ENCODE data around the gene CD93. TPM values are rescaled to one million over a fixed set of nuclear protein-coding genes. Genes with fewer than 3 reads are reported as not detected.

The CD93 gene
- total and polyA plus RNA-seq, 4 donors = 1.5 to 16.0 (median 11.9) TPM

- no peaks in the 10 kb centered on the region for H3K27me3 ChIP-seq (ENCODE audit: control insufficient read depth in 4 of 4, insufficient read depth in 4 of 4, low read length in 3 of 4)
- no peak overlapping the region for H3K9ac ChIP-seq (ENCODE audit: low read depth in 1 of 2, low read length in 2 of 2)
- no peaks in the 10 kb centered on the region for H3K4me1 ChIP-seq (ENCODE audit: control insufficient read depth in 4 of 4, insufficient read depth in 4 of 4, low read length in 3 of 4)
- H3K9me3 ChIP-seq (ENCODE audit: control insufficient read depth in 4 of 4, low read length in 3 of 4) = no peaks in the 10 kb centered on the region
- H3K4me3 ChIP-seq (ENCODE audit: low read depth in 1 of 3, low read length in 3 of 3) = no peak overlapping the region
- no peak for DNase-seq (ENCODE audit: low spot score)
- H3K27ac ChIP-seq (ENCODE audit: low read depth in 1 of 2, low read length in 2 of 2) = no peak overlapping the region
- TF ChIP-seq SP1 (IDR thresholded peaks at IDR 0.05) (no peak), ZBTB33 (IDR thresholded peaks at IDR 0.05) (no peak)
- H3K36me3 ChIP-seq (ENCODE audit: control insufficient read depth in 4 of 4, insufficient read depth in 3 of 4, low read depth in 1 of 4, low read length in 3 of 4) = no peaks in the 10 kb centered on the region
- WGBS = 73% methylated on average over 4 of the region's 4 CpGs
These were observed 14.1 kb downstream of the CD93 start for GRCh38 chr20:23071996-23072395.

- no peak for TF ChIP-seq RAD21 (IDR thresholded peaks at IDR 0.05)
- TF ChIP-seq RXRA (IDR thresholded peaks at IDR 0.05) = no peak
- TF ChIP-seq FOXA1 (IDR thresholded peaks at IDR 0.05) = no peak
- no peak for TF ChIP-seq NR2F2 (IDR thresholded peaks at IDR 0.05)
- TF ChIP-seq SP1 (IDR thresholded peaks at IDR 0.05) = no peak
- no peak for TF ChIP-seq CTCF (IDR thresholded peaks at IDR 0.05; ENCODE audit: low read depth, low read length, missing input control)
- no peak for TF ChIP-seq GABPA (IDR thresholded peaks at IDR 0.05 in 1 of 2, conservative IDR thresholded peaks at IDR 0.05 in 1 of 2)
- TF ChIP-seq TAF1 (conservative IDR thresholded peaks at IDR 0.05) = no peak
- TF ChIP-seq FOXA2 (IDR thresholded peaks at IDR 0.05) = no peak
- no peak for TF ChIP-seq ZBTB33 (IDR thresholded peaks at IDR 0.05)
- TF ChIP-seq MAX (IDR thresholded peaks at IDR 0.05) = no peak
- no peak for TF ChIP-seq HNF4G (IDR thresholded peaks at IDR 0.05)
- TF ChIP-seq YY1 (IDR thresholded peaks at IDR 0.05) = no peak
- TF ChIP-seq HNF4A (conservative IDR thresholded peaks at IDR 0.05) = no peak
- no peaks in the 10 kb centered on the region for H3K36me3 ChIP-seq (ENCODE audit: control insufficient read depth in 4 of 4, insufficient read depth in 3 of 4, low read depth in 1 of 4, low read length in 3 of 4)
- WGBS = 96% methylated on average over 3 of the region's 3 CpGs
These were observed 14.7 kb downstream of the CD93 start for GRCh38 chr20:23071398-23071797.

More at GRCh38 chr20:23071398-23071797, 14.7 kb downstream of the CD93 start:
- Histone ChIP-seq H3K27me3 (ENCODE audit: control insufficient read depth in 4 of 4, insufficient read depth in 4 of 4, low read length in 3 of 4) (no peaks in the 10 kb centered on the region), H3K9ac (ENCODE audit: low read depth in 1 of 2, low read length in 2 of 2) (no peak overlapping the region), H3K4me1 (ENCODE audit: control insufficient read depth in 4 of 4, insufficient read depth in 4 of 4, low read length in 3 of 4) (no peaks in the 10 kb centered on the region), H3K27ac (ENCODE audit: low read depth in 1 of 2, low read length in 2 of 2) (no peak overlapping the region), H3K9me3 (ENCODE audit: control insufficient read depth in 4 of 4, low read length in 3 of 4) (no peaks in the 10 kb centered on the region), H3K4me3 (ENCODE audit: low read depth in 1 of 3, low read length in 3 of 3) (no peak overlapping the region)
- DNase-seq (ENCODE audit: low spot score) = no peak
